Measurements from ENCODE around the gene CDH13.

Gene CDH13

GRCh38 chr16:83083361-83083760, 456.6 kb downstream of the CDH13 start:
- no peak overlapping the region for H3K4me3 ChIP-seq (replicated peaks; ENCODE audit: low read depth, low read length)
- no peak for DNase-seq (ENCODE audit: low read depth)
- TF ChIP-seq CTCF (IDR thresholded peaks at IDR 0.05; ENCODE audit: low read length, missing control alignments): no peak

- no peak for TF ChIP-seq CTCF (IDR thresholded peaks at IDR 0.05; ENCODE audit: low read length, missing control alignments)
- DNase-seq (ENCODE audit: low read depth): no peak
- no peak overlapping the region for H3K4me3 ChIP-seq (replicated peaks; ENCODE audit: low read depth, low read length)
Measured at GRCh38 chr16:83085660-83086059, 458.9 kb downstream of the CDH13 start.

DNA sequence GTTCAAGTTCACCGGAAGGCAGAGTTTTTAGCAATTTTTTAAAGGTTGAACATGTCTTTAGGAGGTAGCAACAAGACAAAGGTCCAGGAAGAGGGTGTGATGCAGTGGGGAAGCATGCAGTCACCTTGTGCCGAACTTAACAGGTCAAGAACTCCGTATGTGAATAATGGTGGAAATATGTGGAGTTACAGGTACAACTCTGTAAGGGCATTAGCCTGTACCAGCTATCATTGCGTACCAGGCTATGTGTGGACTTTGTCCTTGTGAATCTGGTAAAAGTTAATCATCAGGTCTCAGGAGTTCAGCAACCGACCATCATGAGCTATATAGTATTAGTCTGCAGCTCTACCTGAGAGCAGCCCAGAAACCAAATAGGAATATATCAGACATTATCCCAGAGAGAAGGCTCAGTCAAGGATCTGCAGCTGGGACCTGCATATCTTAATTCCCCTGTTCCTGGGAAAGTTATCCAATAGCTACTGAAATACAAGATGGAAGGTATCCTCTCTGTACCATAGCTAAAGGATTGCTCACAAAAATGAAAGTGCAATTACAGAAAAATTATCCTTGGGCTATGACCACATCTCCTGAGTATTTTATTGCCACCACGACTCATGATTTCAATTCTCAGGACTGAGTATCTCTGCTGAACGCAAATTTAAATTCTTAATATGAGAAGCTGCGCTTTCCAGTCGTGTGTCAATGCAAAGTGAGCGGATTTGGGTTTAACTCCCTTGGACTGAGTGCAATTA, 469.3 kb downstream of the CDH13 start:
- no peak for TF ChIP-seq CTCF (IDR thresholded peaks at IDR 0.05; ENCODE audit: low read length, missing control alignments)
- H3K4me3 ChIP-seq (replicated peaks; ENCODE audit: low read depth, low read length): no peak overlapping the region
- peak; percentile 18 for DNase-seq (ENCODE audit: low read depth)

GRCh38 chr16:83098536-83098935, 471.8 kb downstream of the CDH13 start:
- no peak for TF ChIP-seq CTCF (IDR thresholded peaks at IDR 0.05; ENCODE audit: low read length, missing control alignments)
- no peak overlapping the region for H3K4me3 ChIP-seq (replicated peaks; ENCODE audit: low read depth, low read length)
- DNase-seq (ENCODE audit: low read depth): no peak

- H3K4me3 ChIP-seq (replicated peaks; ENCODE audit: low read depth, low read length): no peak overlapping the region
- peak; percentile 33 for DNase-seq (ENCODE audit: low read depth)
- no peak for TF ChIP-seq CTCF (IDR thresholded peaks at IDR 0.05; ENCODE audit: low read length, missing control alignments)
Measured at GRCh38 chr16:83100679-83101078, 473.9 kb downstream of the CDH13 start.

DNA sequence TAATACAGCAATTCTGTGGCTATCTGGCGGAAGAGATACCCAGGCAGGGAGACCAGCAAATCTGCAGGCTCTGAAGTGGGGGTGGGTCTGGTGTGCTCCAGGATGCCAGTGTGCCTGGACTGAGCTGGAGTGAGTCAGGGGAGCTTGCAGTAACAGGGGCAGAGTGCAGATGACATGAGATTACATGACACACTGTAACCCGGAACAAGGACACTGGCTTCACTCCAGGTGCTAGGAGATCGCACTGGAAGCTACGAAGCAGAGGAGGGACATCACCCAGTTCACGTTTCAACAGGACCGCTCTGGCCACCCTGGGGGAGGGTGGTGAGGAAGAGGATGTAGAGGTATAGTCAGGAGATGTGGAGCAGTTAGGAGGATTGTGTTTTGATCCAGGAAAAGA, 475.6 kb downstream of the CDH13 start:
- TF ChIP-seq CTCF (IDR thresholded peaks at IDR 0.05; ENCODE audit: low read length, missing control alignments): no peak
- no peak for DNase-seq (ENCODE audit: low read depth)
- no peak overlapping the region for H3K4me3 ChIP-seq (replicated peaks; ENCODE audit: low read depth, low read length)

Measured in fibroblast of pulmonary artery (primary cell).